Measurements from ENCODE around the gene FUBP1. TPM values are rescaled to one million over a fixed set of nuclear protein-coding genes. Genes with fewer than 3 reads are reported as not detected.
"Not testable (repeated sequence)": the region's sequence is repeated elsewhere in the genome, so short reads cannot be mapped to it uniquely, and the experiment has no call there.

The FUBP1 gene
- total and polyA plus RNA-seq, 4 experiments from 2014 or later = 31.5 to 270 (median 152) TPM

- H3K9me3 ChIP-seq (ENCODE audit: control insufficient read depth in 1 of 2, low read length in 2 of 2); H3K27me3 Mint-ChIP-seq; H3K4me3 Mint-ChIP-seq; DNase-seq; H3K27me3 ChIP-seq (ENCODE audit: insufficient read depth, low read length); H3K36me3 Mint-ChIP-seq; H3K27ac ChIP-seq (ENCODE audit: low read depth, low read length); intact Hi-C loops (cut with micrococcal nuclease); H3K36me3 ChIP-seq (ENCODE audit: insufficient read depth, low read length); CTCF ChIA-PET (ENCODE audit: partially characterized antibody); H3K4me1 ChIP-seq (ENCODE audit: insufficient read depth, low read length); H3K4me3 ChIP-seq (ENCODE audit: low read length in 2 of 2); H3K4me1 Mint-ChIP-seq; POLR2A ChIA-PET (ENCODE audit: partially characterized antibody); H3K9me3 Mint-ChIP-seq: not testable (repeated sequence)
- peak overlapping the region in 1 of 7 donors; percentile 0 for H3K27ac Mint-ChIP-seq
Observed at GRCh38 chr1:77918918-77919317, 60.0 kb downstream of the FUBP1 start.

- Histone ChIP-seq H3K36me3 (ENCODE audit: insufficient read depth, low read length) (no peaks in the 10 kb centered on the region), H3K4me1 (ENCODE audit: insufficient read depth, low read length) (no peaks in the 10 kb centered on the region), H3K27me3 (ENCODE audit: insufficient read depth, low read length) (no peaks in the 10 kb centered on the region), H3K27ac (ENCODE audit: low read depth, low read length) (no peak overlapping the region), H3K9me3 (ENCODE audit: control insufficient read depth in 1 of 2, low read length in 2 of 2) (no peaks in the 10 kb centered on the region), H3K4me3 (ENCODE audit: low read length in 2 of 2) (no peak overlapping the region)
- Mint-ChIP-seq H3K4me3 (no peak overlapping the region), H3K27ac (no peak overlapping the region), H3K9me3 (no peaks in the 10 kb centered on the region), H3K4me1 (peaks cover 0 to 1% (median 0%) of the 10 kb centered on the region in 4 donors), H3K27me3 (no peaks in the 10 kb centered on the region), H3K36me3 (no peaks in the 10 kb centered on the region)
- ChIA-PET CTCF (ENCODE audit: partially characterized antibody) (no interaction called here), POLR2A (ENCODE audit: partially characterized antibody) (no interaction called here)
- intact Hi-C loops (cut with micrococcal nuclease) = no loop called here
- no peak for DNase-seq
Observed at GRCh38 chr1:77910116-77910515, 68.8 kb downstream of the FUBP1 start.

DNA sequence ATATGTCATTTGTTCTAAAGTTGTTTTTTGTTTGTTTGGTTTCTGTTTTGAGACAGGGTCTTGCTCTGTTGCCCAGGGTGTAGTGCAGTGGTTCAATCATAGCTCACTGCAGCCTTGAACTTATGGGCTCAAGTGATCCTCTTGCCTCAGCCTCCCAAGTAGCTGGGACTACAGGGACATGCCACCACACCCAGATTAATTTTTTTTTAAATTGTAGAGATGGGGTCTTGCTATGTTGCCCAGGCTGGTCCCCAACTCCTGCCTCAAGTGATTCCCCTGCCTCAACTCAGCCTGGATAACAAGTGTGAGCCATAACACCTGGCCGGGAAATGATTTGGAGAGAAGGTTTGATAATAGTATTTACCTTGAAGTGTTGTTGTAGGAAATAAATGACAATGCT lies 72.2 kb downstream of the FUBP1 start:
- intact Hi-C loops (cut with micrococcal nuclease) = no loop called here
- no peak overlapping the region for H3K4me3 ChIP-seq (ENCODE audit: low read length in 2 of 2)
- Mint-ChIP-seq H3K36me3 (no peaks in the 10 kb centered on the region), H3K27me3 (no peaks in the 10 kb centered on the region), H3K27ac (no peak overlapping the region), H3K9me3 (no peaks in the 10 kb centered on the region), H3K4me3 (no peak overlapping the region), H3K4me1 (no peaks in the 10 kb centered on the region)
- no peaks in the 10 kb centered on the region for H3K27me3 ChIP-seq (ENCODE audit: insufficient read depth, low read length)
- no peak overlapping the region for H3K27ac ChIP-seq (ENCODE audit: low read depth, low read length)
- H3K36me3 ChIP-seq (ENCODE audit: insufficient read depth, low read length) = no peaks in the 10 kb centered on the region
- H3K4me1 ChIP-seq (ENCODE audit: insufficient read depth, low read length) = no peaks in the 10 kb centered on the region
- H3K9me3 ChIP-seq (ENCODE audit: control insufficient read depth in 1 of 2, low read length in 2 of 2) = no peaks in the 10 kb centered on the region
- ChIA-PET CTCF (ENCODE audit: partially characterized antibody) (no interaction called here), POLR2A (ENCODE audit: partially characterized antibody) (no interaction called here)
- no peak for DNase-seq

- intact Hi-C loops (cut with micrococcal nuclease) = no loop called here
- H3K27ac ChIP-seq (ENCODE audit: low read depth, low read length) = no peak overlapping the region
- no peak for DNase-seq
- H3K4me3 ChIP-seq (ENCODE audit: low read length in 2 of 2) = no peak overlapping the region
- H3K36me3 ChIP-seq (ENCODE audit: insufficient read depth, low read length) = no peaks in the 10 kb centered on the region
- H3K27ac Mint-ChIP-seq = peak overlapping the region in 2 of 7 donors; percentile 0 to 5
- no peaks in the 10 kb centered on the region for H3K27me3 Mint-ChIP-seq
- H3K9me3 ChIP-seq (ENCODE audit: control insufficient read depth in 1 of 2, low read length in 2 of 2) = no peaks in the 10 kb centered on the region
- no peaks in the 10 kb centered on the region for H3K27me3 ChIP-seq (ENCODE audit: insufficient read depth, low read length)
- H3K4me1 Mint-ChIP-seq = no peaks in the 10 kb centered on the region
- no peak overlapping the region for H3K4me3 Mint-ChIP-seq
- no peaks in the 10 kb centered on the region for H3K36me3 Mint-ChIP-seq
- H3K9me3 Mint-ChIP-seq = no peaks in the 10 kb centered on the region
- ChIA-PET POLR2A (ENCODE audit: partially characterized antibody) (no interaction called here), CTCF (ENCODE audit: partially characterized antibody) (no interaction called here)
- no peaks in the 10 kb centered on the region for H3K4me1 ChIP-seq (ENCODE audit: insufficient read depth, low read length)
Observed at GRCh38 chr1:77906019-77906545, 72.8 kb downstream of the FUBP1 start.

DNA sequence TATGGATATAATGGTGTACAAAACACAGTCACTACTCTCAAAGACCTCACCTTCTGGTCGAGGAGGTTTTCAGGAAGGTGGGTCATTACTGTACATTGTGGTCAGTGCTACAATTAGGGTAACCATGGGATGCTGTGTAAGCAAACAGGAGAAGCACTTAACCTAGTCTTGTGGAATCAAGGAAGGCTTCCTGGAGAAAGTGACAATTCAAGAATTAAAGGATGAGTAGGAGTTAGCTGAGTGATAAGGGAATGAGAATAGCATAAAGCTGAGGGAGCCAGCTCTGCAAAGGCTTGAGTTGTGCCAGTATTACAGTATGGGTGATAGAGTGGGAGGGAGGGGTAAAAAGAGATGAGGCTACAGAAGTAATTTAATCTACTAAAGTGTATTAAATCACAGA lies 73.3 kb downstream of the FUBP1 start:
- H3K36me3 Mint-ChIP-seq = no peaks in the 10 kb centered on the region
- no peaks in the 10 kb centered on the region for H3K27me3 Mint-ChIP-seq
- H3K9me3 Mint-ChIP-seq = no peaks in the 10 kb centered on the region
- Histone ChIP-seq H3K36me3 (ENCODE audit: insufficient read depth, low read length) (no peaks in the 10 kb centered on the region), H3K4me1 (ENCODE audit: insufficient read depth, low read length) (no peaks in the 10 kb centered on the region), H3K27me3 (ENCODE audit: insufficient read depth, low read length) (no peaks in the 10 kb centered on the region), H3K9me3 (ENCODE audit: control insufficient read depth in 1 of 2, low read length in 2 of 2) (no peaks in the 10 kb centered on the region), H3K27ac (ENCODE audit: low read depth, low read length) (no peak overlapping the region), H3K4me3 (ENCODE audit: low read length in 2 of 2) (no peak overlapping the region)
- ChIA-PET CTCF (ENCODE audit: partially characterized antibody) (no interaction called here), POLR2A (ENCODE audit: partially characterized antibody) (no interaction called here)
- intact Hi-C loops (cut with micrococcal nuclease) = no loop called here
- no peak for DNase-seq
- no peak overlapping the region for H3K4me3 Mint-ChIP-seq
- H3K27ac Mint-ChIP-seq = peak overlapping the region in 2 of 7 donors; percentile 0 to 5
- H3K4me1 Mint-ChIP-seq = no peaks in the 10 kb centered on the region

DNA sequence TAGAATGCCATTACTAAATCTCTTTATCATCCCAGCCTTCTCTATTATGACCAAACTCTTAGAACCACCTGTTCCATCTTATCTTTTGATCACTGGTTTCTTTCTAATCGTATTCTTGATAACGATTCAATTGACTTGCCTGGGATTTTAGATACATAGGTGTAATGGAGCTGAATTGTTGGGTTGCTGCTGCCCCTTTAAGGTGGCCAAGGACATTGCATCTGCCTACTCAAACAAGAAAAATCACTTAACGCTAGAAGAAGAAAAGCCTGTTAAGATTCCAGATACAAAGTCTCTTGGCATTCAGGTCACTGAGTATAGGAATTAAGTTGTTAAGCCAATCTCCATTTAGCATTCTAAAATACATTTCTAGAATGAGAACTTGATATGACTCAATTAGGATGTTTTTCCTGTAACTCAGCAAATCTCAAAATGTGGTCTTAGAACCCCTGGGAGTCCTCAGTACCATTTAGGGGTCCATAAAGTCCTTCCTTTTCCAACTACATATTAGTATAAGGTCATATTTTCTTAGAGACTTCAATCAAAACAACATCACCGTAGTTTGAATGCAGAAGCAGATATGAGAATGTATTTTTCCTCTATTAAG lies 78.1 kb downstream of the FUBP1 start:
- Mint-ChIP-seq H3K4me1 (no peaks in the 10 kb centered on the region), H3K9me3 (peaks cover 0 to 4% (median 3%) of the 10 kb centered on the region in 8 donors), H3K36me3 (peaks cover 0 to 4% of the 10 kb centered on the region in 2 donors), H3K27me3 (no peaks in the 10 kb centered on the region), H3K27ac (no peak overlapping the region), H3K4me3 (no peak overlapping the region)
- no peaks in the 10 kb centered on the region for H3K9me3 ChIP-seq (ENCODE audit: control insufficient read depth in 1 of 2, low read length in 2 of 2)
- no peak for DNase-seq
- no peak overlapping the region for H3K27ac ChIP-seq (ENCODE audit: low read depth, low read length)
- ChIA-PET CTCF (ENCODE audit: partially characterized antibody) (no interaction called here), POLR2A (ENCODE audit: partially characterized antibody) (no interaction called here)
- intact Hi-C loops (cut with micrococcal nuclease) = no loop called here
- H3K4me3 ChIP-seq (ENCODE audit: low read length in 2 of 2) = no peak overlapping the region
- H3K4me1 ChIP-seq (ENCODE audit: insufficient read depth, low read length) = no peaks in the 10 kb centered on the region
- H3K36me3 ChIP-seq (ENCODE audit: insufficient read depth, low read length) = no peaks in the 10 kb centered on the region
- no peaks in the 10 kb centered on the region for H3K27me3 ChIP-seq (ENCODE audit: insufficient read depth, low read length)

GRCh38 chr1:77899647-77900320 lies 79.1 kb downstream of the FUBP1 start:
- Histone ChIP-seq H3K27me3 (ENCODE audit: insufficient read depth, low read length) (no peaks in the 10 kb centered on the region), H3K9me3 (ENCODE audit: control insufficient read depth in 1 of 2, low read length in 2 of 2) (no peaks in the 10 kb centered on the region), H3K4me1 (ENCODE audit: insufficient read depth, low read length) (no peaks in the 10 kb centered on the region), H3K4me3 (ENCODE audit: low read length in 2 of 2) (no peak overlapping the region), H3K36me3 (ENCODE audit: insufficient read depth, low read length) (no peaks in the 10 kb centered on the region), H3K27ac (ENCODE audit: low read depth, low read length) (no peak overlapping the region)
- Mint-ChIP-seq H3K4me3 (no peak overlapping the region), H3K9me3 (peaks cover 0 to 4% (median 3%) of the 10 kb centered on the region in 8 donors), H3K4me1 (no peaks in the 10 kb centered on the region), H3K27ac (no peak overlapping the region), H3K27me3 (no peaks in the 10 kb centered on the region), H3K36me3 (peaks cover 0 to 4% of the 10 kb centered on the region in 2 donors)
- ChIA-PET POLR2A (ENCODE audit: partially characterized antibody) (no interaction called here), CTCF (ENCODE audit: partially characterized antibody) (no interaction called here)
- DNase-seq = no peak
- intact Hi-C loops (cut with micrococcal nuclease) = no loop called here

All from CD4-positive, alpha-beta memory T cell (primary cell).